Activated CD8-positive, alpha-beta memory T cell treated with anti-CD3 and anti-CD28 coated beads for 1 hour (primary cell): ENCODE measurements around the gene ADIPOQ.
"Not testable (repeated sequence)": the region's sequence is repeated elsewhere in the genome, so short reads cannot be mapped to it uniquely, and the experiment has no call there.

Experiments used
- DNase-seq, 2 donors: peaks; one replicate each; pipeline ENCODE4 v3.0.0-alpha.2; 2020; ENCODE audit warnings: low read depth in 1 of 2; ENCODE audit errors: extremely low read depth in 1 of 2

ADIPOQ gene

DNA sequence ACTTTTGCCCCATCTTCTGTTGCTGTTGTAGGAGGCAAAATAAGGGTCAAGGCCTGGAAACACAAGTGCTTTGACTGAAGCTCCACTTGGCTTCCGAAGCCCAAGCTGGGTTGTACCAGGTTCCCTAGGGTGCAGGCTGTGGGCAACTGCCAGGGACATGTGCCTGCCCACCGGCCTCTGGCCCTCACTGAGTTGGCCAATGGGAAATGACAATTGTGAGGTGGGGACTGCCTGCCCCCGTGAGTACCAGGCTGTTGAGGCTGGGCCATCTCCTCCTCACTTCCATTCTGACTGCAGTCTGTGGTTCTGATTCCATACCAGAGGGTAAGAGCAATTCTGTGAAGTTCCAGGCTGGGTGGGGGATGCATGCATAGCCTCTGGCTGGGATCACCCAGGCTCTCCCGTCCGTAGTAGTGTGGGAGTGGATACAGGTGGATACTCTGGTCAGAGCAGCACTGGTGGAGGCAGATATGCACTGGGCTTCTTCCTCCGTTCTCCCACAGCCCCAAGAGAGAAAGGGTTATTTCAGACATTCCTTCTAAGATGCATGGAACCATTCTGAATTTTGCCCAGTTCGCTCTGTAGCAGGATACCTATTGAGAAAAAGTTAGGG lies at the start of gene ADIPOQ:
Gene ADIPOQ, plus strand, starts transcription at position 285 of the 613 bp plus-strand sequence. CDS start 10,349 bp downstream, outside the sequence.
- no peak for DNase-seq

DNA sequence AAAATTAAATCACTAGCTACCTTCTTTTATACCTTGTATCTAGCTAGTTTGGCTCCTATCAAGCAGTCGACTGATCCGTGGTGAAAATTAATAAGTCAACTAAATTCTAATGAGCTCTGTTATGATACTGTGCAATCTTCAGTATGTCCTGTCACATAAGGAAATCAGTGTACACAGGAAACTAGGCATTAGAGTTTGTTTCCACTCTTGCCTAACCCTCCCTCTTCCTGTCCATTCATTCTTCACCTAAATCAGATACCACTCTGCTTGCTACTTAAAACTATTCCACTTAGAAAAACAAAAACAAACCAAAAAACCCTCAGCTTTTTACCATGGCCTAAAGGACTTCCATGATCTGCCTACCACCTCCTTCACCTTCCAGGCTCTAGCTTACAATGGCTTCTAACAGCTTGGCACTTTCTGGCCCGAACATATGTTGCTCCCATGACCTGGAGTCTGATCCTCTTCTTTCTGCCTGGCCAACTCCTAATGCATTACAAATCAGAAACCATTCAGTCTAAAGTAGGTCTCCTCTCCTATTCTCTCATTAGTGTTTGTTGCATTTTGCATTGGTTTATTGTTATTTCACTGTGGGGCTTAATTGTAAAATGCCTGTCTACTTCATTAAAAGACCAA lies 44.2 kb upstream of the ADIPOQ start:
- no peak for DNase-seq

DNA sequence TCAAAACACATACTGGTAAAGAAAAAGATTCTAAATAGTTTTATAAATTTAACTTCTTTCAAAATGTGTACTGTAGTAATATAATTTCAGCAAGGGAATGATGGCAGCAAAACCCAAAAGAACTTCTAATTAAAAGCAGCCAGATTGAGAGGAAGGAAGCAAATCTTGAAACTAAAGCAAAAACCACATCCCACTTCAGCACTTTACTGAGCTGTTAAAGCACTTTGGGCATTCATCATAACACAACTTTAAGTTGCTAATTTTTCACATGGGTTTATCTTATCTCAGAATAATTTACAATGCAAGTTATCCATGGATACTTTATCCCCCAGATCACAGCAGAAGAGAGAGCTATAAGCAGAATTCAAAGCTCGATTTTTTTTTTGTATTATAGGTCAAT lies 42.2 kb upstream of the ADIPOQ start:
- no peak for DNase-seq

DNA sequence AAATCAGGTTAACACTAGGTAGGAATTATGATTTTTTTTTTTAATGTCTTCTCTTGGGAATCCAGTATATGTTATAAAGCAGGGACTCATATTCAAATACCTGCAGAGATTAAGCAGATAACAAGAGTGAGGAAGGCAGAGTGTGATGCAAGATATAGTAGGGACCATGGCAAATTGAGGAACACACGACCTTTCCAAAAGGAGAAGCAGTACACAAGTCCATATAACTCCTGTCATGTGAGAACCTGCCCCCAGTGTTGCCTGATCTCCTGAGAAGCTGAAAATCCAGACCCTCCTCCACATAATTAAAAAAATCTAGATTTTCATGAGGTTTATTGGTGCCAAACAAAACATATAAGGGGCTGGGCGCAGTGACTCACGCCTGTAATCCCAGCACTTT lies 39.8 kb upstream of the ADIPOQ start:
- DNase-seq = no peak

DNA sequence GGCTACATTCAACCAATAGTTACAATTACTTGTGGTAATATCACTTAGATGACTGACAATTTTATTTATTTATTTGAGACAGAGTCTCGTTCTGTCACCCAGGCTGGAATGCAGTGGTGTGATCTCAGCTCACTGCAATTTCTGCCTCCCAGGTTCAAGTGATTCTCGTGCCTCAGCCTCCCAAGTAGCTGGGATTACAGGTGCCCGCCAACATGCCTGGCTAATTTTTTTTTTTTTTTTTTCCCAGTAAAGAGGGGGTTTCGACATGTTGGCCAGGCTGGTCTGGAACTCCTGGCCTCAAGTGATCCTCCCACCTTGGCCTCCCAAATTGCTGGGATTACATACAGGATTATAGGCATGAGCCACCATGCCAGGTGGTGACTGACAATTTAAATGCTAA lies 39.1 kb upstream of the ADIPOQ start:
- DNase-seq = not testable (repeated sequence)

DNA sequence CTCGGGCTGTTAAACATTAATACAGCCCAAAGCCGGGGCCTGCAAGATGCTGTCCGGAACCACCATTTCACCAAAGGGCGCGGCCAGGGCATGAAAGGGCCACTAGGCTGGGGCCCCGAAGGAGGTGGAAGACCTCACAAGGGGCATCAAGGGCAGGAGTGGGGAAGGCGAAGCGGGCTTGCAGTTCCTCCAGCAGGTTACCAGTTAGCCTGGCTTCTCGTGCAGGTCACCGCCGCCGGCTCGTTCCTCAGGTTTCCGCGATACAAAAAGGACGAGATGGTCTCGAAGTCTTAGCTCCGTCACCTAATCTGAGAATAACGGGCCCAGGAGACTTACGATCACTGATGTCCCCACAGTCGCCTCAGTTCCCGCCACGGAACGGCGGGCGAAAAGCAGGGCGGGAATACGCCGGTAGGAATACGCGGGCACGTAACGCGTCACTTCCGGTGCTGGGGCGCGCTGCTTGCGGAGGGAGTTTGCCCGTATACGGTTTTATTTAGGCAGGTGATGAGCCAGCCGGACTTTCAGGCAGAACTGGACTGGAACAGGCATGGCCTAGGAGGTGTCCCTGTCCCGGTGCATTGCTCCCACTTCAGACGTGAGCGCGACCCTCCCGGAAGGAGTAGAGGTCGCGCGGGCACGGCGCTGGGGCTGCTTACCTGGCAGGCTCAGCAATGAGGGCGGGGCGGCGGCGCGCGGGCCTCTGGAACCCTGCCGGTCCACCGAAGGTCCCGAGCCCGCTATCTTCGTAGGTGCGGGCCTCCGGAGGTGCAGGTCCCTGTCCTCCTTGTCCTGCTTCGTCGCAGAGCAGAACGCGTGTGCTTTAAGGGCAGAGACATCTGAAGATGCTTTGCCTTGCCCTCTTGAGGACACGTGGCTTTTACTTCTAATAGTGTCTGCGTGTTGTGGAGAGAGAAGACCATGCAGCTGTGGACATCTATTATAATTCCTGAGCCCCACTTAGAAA lies 36.1 kb upstream of the ADIPOQ start, which contains the start of gene RFC4:
Gene RFC4, minus strand, starts transcription at position 394 of the 967 bp plus-strand sequence. CDS start 1,769 bp downstream, outside the sequence.
- peak; percentile 49 to 79 for DNase-seq

DNA sequence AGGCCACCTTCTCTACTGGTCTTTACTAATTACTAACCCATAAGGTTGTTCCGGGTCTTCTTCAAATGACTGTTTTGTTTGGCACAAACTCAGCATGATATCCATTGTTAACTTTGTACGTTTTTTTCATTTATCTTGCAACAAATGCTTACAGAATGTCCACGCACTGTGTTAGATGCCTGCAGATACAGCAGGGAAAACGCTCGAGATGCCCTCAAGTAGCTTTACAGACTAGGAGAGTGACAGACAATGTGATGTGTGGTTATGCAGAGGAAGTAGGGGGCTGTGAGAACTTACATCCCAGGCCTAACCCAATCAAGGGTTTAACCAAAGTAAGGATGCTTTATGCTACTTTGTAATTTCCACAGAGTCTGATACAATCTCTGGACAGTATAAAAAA lies 35.3 kb upstream of the ADIPOQ start:
- DNase-seq = no peak

DNA sequence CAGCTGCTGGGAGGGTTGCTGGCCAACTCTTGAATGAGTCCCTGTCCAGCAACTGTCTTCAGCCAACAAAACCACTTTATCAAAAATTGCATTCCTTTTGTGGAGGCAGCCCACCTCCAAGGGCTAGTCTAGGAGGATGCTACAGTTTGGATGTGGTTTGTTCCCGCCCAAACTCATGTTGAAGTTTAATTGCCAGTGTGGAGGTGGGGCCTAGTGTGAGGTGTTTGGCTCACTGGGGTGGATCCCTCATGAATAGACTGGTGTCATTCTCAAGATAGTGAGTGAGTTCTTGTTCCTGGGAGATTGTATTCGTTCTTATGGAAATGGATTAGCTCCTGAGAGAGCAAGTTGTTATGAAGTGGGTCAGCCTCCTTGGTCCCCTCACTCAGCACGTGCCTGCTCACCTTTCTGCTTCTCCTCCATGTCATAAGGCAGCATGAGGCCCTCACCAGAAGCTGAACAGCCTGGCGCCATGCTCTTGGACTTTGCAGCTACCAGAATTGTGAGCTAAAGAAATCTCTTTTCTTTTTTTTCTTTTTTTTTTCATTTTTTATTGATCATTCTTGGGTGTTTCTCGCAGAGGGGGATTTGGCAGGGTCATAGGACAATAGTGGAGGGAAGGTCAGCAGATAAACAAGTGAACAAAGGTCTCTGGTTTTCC lies 32.0 kb upstream of the ADIPOQ start:
- no peak for DNase-seq

DNA sequence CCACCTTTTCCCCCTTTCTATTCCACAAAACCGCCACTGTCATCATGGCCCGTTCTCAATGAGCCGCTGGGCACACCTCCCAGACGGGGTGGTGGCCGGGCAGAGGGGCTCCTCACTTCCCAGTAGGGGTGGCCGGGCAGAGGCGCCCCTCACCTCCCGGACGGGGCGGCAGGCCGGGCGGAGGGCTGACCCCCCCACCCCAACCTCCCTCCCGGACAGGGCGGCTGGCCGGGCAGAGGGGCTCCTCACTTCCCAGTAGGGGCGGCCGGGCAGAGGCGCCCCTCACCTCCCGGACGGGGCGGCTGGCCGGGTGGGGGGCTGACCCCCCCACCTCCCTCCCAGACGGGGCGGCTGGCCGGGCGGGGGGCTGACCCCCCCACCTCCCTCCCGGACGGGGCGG lies 31.2 kb upstream of the ADIPOQ start:
- DNase-seq = not testable (repeated sequence)

DNA sequence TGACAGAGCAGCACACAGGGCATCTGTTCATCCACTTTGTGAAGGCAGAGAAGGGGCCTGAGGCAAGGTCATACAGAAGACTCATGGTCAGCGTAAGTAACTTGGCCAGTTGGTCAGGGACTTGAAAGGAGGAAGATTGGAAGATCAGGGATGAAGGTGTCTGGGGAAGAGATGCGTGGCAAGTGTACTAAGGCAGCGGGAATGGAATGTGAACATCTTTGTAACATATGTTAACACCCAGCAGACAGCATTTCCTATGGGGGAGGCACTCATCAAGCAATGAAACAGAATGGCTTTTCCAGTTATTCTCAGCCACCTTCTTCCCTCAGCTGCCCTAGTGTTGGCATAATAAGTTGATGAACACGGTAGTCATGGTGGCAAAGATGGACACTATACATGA lies 28.4 kb upstream of the ADIPOQ start:
- DNase-seq = no peak

DNA sequence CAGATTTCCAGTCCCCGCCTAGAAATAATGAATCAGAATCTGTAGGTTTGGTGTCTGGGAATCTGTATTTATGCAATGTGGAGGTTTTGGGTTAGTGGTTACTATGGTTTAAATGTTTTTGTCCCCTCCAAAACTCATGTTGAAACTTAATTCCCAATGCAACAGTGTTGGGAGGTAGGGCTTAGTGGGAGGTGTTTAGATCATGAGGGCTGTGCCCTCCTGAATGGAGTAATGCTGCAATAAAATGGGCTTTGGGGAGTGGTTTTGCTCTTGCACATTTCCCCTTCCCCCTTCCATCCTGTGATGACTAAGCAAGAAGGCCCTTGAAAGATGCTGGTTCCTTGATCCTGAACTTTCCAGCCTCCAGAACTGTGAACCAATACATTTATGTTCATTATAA lies 27.1 kb upstream of the ADIPOQ start:
- DNase-seq = no peak

DNA sequence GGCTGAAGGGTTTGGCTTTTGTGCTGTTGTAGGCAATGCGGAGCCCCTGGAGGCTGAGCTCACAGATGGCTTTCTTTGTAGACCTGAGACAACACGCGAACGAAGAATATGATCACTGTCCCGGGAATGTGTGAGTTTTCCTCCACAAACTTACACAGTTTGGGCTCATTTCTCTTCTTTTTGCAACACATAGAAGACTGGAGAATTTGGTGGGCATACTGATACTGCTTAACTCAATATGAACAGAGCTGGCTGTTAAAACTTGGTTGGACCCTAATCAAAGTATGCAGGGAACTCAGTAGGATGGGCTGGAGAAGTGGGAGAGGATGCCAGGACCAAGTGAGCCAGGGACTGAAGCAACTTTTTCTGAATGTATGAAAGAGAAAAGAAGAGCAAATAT lies 24.0 kb upstream of the ADIPOQ start:
- no peak for DNase-seq

DNA sequence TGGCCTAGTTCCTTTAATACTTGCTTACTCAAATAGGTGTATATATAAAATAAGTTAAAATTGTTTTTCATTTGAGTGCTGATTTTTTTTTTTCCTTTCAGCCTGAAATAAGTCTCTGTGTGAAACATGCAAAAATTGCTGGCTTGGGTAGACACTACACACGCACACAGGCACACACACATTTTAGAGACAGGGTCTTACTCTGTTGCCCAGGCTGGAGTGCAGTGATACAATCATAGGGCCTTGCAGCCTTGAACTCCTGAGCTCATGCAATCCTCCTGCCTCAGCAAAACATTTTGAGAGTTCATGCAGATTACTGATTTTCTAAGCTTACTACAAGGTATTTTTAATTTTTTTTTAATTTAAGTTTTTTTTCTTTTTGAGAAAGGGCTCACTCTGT lies 23.6 kb upstream of the ADIPOQ start:
- no peak for DNase-seq

DNA sequence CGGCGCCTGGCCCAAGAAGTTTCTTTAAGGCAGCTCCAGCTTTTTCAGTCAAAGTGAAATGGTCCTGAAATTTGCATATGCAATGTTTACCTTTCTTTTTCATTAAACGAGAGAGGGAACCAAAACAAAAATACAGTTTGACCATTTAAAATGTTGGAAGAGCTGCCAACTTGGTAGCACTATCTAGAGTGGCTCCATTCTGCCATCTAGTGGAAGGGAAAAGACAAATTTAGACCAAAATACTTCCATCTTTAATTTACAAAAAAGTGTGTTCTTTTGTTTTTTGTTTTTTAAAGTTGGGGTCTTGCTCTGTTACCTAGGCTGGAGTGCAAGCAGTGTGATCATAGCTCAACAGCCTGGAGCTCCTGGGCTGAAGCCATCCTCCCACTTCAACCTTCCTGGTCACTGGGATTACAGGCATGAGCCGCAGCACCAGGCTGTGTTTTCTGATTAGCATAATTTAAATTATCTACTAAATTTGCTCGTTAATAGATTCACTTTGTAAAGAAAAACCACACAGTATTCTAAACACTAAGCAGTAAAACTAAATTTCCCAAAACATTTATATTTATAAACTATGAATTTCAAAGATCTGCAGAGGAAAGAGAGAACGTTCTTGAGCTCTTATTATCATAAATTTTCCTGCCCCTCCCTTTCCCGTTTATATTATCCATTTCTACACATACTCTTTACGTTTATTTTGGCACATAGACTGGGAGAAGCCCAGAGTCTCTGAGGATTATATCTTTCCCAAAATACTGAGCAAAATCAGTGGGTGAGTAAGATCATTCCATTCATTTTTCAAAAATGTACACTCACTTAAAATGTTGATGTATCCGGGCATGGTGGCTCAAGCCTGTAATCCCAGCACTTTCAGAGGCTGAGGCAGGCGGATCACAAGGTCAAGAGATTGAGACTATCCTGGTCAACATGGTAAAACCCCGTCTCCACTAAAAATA lies 20.8 kb upstream of the ADIPOQ start:
- DNase-seq = no peak

DNA sequence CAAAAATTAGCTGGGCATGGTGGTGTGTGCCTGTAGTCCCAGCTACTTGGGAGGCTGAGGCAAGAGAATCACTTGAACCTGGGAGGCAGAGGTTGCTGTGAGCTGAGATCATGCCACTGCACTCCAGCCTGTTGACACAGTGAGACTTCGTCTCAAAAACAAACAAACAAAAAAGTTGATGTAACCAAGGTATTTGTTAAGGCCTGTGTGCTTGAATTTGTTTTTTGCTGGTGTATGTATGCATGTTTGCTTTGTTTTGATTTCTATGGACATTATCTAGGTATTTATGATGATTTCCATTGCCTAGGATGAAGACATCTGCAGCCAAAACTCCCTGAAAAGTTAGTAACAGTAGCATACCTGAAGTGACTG lies 20.1 kb upstream of the ADIPOQ start:
- not testable (repeated sequence) for DNase-seq

DNA sequence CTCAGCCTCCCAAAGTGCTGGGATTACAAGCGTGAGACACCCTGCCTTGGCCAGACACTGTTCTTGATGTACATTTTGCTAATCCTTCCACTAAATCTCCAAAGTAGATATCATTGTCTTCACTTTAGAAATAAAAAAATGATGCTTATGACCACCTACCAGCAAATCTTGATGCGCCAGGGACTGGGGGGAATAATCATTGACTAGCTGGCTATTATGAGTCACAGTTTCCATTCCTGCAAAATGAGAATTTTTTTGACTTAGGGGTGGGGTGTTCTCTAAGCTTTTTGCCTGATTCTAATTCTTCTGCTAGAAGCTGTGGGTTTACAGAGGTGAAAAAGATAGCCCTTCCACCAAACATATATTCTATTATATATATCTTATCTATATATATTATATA lies 19.1 kb upstream of the ADIPOQ start:
- no peak for DNase-seq

DNA sequence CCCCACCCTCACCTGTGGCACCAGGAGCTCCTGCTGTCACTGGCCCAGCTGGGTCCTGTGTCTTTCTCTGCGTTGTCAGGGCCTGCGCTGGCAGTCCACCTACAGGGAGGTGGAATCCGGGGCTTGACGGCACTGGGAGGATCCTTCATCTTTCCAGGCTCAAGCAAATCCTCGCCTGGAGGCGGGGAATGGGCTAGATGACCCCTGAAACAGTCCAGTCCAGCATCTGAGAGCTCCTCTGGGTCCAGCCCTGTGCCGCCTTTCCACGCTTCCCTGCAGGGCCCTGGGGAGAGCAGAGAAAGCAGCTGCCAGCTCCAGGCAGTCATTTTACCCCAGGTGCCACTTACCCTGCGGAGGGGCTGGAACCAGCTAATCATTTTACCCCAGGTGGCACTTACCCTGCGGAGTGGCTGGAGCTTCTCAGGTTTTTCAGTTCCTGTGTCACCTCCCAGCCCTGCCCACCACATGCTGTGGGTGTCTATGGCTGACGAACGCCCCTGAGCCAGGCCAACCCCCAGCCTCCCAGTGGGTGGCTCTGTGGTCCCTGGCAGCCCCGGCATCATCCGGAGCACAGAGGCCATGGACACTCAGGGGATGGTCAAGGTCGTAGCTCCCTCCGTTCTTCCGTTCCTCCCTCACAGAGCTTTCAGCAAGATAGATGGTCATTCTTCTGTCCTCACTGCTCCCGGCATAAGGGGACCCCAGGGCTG lies 17.9 kb upstream of the ADIPOQ start:
- DNase-seq = no peak

DNA sequence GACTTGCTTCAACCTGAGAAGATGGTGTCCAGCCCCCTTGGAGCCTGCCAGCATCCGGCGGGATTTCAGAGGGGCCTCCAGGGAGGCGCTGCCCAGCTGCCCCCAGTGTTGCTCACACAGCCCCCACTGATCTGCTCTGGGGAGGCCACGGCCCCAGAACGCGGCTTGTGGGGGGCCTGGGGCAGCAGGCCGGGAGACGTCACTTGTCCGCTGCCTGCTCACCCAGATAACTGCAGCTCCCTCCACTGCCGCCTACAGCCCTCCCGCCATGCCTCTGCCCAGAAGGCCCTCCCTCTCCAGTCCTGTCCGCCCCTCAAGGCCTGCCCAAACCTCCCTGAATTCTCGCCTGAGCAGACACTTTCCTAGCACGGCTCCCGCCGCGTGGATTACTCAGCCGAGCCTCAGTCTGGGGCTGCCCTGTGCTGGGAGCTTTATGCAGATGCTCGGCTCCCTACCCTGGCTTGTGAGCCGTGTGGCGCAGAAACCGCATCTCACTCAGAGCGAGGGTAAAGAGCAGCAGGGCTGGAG lies 17.2 kb upstream of the ADIPOQ start:
- DNase-seq = no peak

DNA sequence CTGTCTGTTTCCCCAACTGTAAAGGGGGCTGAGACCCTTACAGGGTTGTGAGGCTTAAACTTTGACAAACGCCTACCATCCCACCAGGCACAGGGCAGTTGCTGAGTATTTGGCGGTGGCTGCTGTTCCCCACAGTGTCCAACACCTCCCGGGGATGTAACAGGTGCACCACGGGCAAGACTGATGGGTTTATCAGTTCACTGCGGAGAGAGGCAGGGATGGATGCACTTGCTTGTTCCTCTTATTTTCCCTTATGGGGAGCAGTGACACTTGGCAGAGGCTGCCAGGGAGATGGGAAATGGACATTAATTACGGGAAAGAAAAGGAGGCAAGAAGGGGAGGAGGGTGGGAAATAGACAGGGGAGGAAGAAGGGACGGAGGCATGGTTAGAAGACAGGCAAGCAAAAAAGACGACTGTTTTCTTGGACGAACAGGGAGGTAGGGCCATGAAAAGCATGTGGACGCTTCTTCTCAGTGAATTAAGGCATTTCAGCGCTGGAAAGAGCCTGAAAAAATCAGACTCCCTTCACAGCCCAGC lies 16.6 kb upstream of the ADIPOQ start:
- no peak for DNase-seq
